GM12891 (cell line): ENCODE data around the gene NLRC3.

Source experiments
- DNase-seq: peaks from one replicate; pipeline ENCODE4 v3.0.0; 2011; ENCODE audit warnings: low spot score; ENCODE audit not compliant: insufficient read length
- FAIRE-seq: peaks from 2 replicates; lab custom pipeline; 2011; peaks lifted over from hg19 to GRCh38; lab: Jason Lieb, UNC
- PAX5 ChIP-seq: IDR thresholded peaks from 2 replicates; pipeline ENCODE4 v1.6.1; 2011; ENCODE audit warnings: low read length, moderate library complexity, mild to moderate bottlenecking; ENCODE audit not compliant: insufficient read depth, severe bottlenecking
- POLR2A ChIP-seq: IDR thresholded peaks from 2 replicates; pipeline ENCODE4 v1.6.1; 2011; ENCODE audit warnings: low read depth, low read length, control low read depth
- POLR2AphosphoS5 ChIP-seq: IDR thresholded peaks from 2 replicates; pipeline ENCODE4 v1.6.1; 2011; ENCODE audit warnings: low read depth, low read length, control low read depth
- POU2F2 ChIP-seq: IDR thresholded peaks from 2 replicates; pipeline ENCODE4 v1.6.1; 2011; ENCODE audit warnings: low read depth, mild to moderate bottlenecking, control low read depth, low read length, moderate library complexity
- SPI1 ChIP-seq: IDR thresholded peaks from 2 replicates; pipeline ENCODE4 v1.6.1; 2011; ENCODE audit warnings: low read depth, low read length, control low read depth
- TAF1 ChIP-seq: IDR thresholded peaks from 2 replicates; pipeline ENCODE4 v1.6.1; 2011; ENCODE audit warnings: low read depth, low read length, control low read depth

NLRC3 gene

GRCh38 chr16:3494386-3494973 lies 82.7 kb downstream of the NLRC3 start:
- TF ChIP-seq POLR2A (no peak), POLR2AphosphoS5 (no peak), PAX5 (no peak)
- no peak for FAIRE-seq
- no peak for DNase-seq

- no peak for FAIRE-seq
- TF ChIP-seq PAX5: no peak
- no peak for TF ChIP-seq POU2F2
- no peak for TF ChIP-seq SPI1
- no peak for TF ChIP-seq TAF1
- no peak for TF ChIP-seq POLR2A
- TF ChIP-seq POLR2AphosphoS5: no peak
- no peak for DNase-seq
These were observed 84.8 kb downstream of the NLRC3 start for GRCh38 chr16:3492356-3492755.

DNA sequence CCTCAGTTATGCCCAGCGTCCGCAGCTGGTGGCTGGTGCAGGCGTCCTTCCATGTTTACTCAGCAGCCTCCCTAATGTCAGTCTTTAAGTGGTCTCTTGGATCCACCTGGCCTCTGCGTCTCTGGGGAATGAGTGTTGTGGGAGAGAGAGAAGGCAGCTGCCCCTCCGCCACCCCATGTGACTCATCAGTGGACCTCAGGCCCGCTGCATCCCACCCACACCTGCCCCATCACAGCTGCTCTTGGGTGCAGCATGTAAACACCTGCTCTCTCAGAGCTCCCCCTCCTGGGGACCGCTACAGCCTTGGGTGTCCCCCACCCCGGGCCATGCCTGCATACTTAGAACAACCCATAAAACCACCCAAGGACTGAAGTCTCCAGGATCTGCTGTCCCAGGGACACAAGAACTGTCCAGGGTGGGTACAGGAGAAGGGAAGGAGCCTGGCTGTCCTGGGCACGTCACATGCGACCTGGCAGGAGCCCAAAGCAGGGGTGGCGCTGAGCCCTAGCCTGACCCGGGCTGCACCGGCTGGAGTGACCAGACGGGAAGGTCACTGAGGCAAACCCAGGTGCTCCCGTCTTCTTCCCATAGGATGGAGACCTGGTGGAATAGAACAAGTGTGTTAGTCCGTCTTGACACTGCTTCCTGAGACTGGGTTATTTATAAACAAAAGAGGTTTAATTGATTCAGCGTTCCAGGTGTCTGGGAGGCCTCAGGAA lies 86.1 kb downstream of the NLRC3 start:
- DNase-seq (no peak), FAIRE-seq (no peak)
- TF ChIP-seq SPI1 (no peak), PAX5 (no peak), POLR2AphosphoS5 (no peak), POLR2A (no peak), POU2F2 (no peak), TAF1 (no peak)
